GM12873 (cell line): ENCODE results near the gene XRCC4.

Experiments used
- CTCF ChIP-seq: IDR thresholded peaks from 2 replicates; pipeline ENCODE4 v1.5.1; 2012; ENCODE audit warnings: low read depth, mild to moderate bottlenecking, moderate library complexity, low read length, control low read depth; ENCODE audit not compliant: insufficient read depth; ENCODE audit errors: missing control alignments

XRCC4 gene

GRCh38 chr5:83095163-83095956 lies 18.0 kb downstream of the XRCC4 start:
- TF ChIP-seq CTCF = no peak

GRCh38 chr5:83095957-83096539 lies 18.7 kb downstream of the XRCC4 start:
- TF ChIP-seq CTCF = no peak

GRCh38 chr5:83096660-83097339 lies 19.5 kb downstream of the XRCC4 start:
- no peak for TF ChIP-seq CTCF

DNA sequence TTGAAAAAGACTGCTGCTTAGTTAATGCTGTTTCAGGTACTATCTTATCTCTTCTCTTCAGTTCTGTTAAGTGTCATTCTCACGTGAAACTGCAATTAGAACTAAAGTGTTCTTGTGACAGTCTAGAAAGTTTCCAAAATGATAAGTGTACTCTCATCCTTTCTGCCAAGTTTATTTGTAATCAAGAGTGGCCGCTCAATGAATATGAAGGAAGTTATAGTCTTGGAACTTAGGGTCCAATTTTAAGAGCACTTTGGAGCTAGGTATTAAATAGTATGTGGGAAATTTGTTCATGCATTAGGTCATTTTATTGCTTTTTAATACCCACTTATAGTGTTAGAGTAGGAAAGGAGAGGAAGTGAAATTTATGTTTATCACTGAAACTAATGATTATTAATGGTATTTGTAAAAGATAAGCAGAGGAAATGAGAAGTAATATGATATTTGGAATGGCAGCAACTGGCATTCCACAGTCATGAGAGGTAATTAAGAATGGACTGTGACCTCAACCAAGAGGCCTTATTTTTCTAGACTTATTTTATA lies 20.4 kb downstream of the XRCC4 start:
- TF ChIP-seq CTCF = no peak

- no peak for TF ChIP-seq CTCF
Measured at GRCh38 chr5:83099001-83099400, 21.7 kb downstream of the XRCC4 start.

GRCh38 chr5:83099445-83099844 lies 22.1 kb downstream of the XRCC4 start:
- TF ChIP-seq CTCF = no peak

DNA sequence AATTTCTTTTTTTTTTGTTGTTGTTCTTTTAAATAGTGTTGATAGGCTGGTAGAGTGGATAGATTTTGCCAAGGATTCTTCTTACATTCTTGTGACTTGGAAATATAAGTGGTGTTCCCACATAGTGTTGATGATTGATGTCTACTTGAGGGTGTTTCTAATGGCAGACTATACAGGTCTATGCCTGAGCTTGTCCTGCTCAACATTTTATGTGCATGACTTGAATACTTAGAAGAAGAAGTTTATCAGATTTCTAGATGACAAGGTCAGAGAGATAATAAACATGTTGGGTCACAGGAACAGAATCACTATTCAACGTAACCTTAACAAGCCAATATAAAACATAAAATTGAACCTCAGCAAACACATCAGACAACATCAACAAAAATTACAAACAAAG lies 24.2 kb downstream of the XRCC4 start:
- TF ChIP-seq CTCF = no peak
